HUES48 (cell line): ENCODE results near the gene PALM.
A peak's percentile ranks its signal among the peaks of the same experiment; 100 is the strongest.

Source experiments
- H3K27ac ChIP-seq: one replicate; pipeline ENCODE4 v1.7.0; 2013; ENCODE audit warnings: low read depth, low read length, inconsistent platforms
- H3K27me3 ChIP-seq: 2 replicates; pipeline ENCODE4 v1.6.1; 2013; ENCODE audit warnings: mild to moderate bottlenecking, low read length; ENCODE audit not compliant: control insufficient read depth, insufficient read depth
- H3K36me3 ChIP-seq: 2 replicates; pipeline ENCODE4 v1.6.1; 2013; ENCODE audit warnings: low read length; ENCODE audit not compliant: control insufficient read depth, insufficient read depth
- H3K4me1 ChIP-seq: 2 replicates; pipeline ENCODE4 v1.6.1; 2013; ENCODE audit warnings: mild to moderate bottlenecking, low read length; ENCODE audit not compliant: control insufficient read depth, insufficient read depth
- H3K4me3 ChIP-seq: 2 replicates; pipeline ENCODE4 v1.5.1; 2013; ENCODE audit warnings: mild to moderate bottlenecking, low read depth, low read length
- H3K9ac ChIP-seq: 2 replicates; pipeline ENCODE4 v1.6.1; 2013; ENCODE audit warnings: mild to moderate bottlenecking, low read depth, low read length, moderate library complexity
- H3K9me3 ChIP-seq: 2 replicates; pipeline ENCODE4 v1.6.1; 2013; ENCODE audit warnings: low read length; ENCODE audit not compliant: control insufficient read depth, insufficient read depth

PALM gene

DNA sequence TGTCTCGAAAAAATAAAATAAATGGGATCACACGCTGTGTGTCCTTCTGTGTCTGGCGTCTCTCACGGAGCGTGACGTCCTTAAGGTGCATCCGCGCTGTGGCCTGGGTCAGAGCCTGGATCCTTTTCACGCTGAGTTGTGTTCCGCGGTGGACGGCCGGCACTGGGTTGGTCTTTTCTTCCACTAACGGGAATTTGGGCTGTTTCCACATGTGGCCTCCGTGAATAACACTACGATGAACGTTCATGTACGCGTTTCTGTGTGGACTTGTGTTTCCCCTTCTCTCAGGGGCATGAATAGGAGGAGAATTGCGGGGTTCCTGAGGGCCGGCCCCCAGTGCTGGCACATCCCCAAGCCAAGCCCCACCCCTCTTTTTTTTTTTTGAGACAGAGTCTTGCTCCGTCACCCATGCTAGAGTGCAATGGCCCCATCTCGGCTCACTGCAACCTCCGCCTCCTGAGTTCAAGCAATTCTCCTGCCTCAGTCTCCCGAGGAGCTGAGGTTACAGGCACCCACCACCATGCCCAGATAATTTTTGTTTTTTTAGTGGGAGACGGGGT, 82.4 kb downstream of the PALM start:
- no peak overlapping the region for H3K9ac ChIP-seq
- H3K4me1 ChIP-seq = peaks cover 22% of the 10 kb centered on the region
- no peak overlapping the region for H3K27ac ChIP-seq
- H3K27me3 ChIP-seq = no peaks in the 10 kb centered on the region
- no peaks in the 10 kb centered on the region; the same call in 1 of the 2 replicates for H3K36me3 ChIP-seq
- H3K9me3 ChIP-seq = no peaks in the 10 kb centered on the region
- no peak overlapping the region for H3K4me3 ChIP-seq

DNA sequence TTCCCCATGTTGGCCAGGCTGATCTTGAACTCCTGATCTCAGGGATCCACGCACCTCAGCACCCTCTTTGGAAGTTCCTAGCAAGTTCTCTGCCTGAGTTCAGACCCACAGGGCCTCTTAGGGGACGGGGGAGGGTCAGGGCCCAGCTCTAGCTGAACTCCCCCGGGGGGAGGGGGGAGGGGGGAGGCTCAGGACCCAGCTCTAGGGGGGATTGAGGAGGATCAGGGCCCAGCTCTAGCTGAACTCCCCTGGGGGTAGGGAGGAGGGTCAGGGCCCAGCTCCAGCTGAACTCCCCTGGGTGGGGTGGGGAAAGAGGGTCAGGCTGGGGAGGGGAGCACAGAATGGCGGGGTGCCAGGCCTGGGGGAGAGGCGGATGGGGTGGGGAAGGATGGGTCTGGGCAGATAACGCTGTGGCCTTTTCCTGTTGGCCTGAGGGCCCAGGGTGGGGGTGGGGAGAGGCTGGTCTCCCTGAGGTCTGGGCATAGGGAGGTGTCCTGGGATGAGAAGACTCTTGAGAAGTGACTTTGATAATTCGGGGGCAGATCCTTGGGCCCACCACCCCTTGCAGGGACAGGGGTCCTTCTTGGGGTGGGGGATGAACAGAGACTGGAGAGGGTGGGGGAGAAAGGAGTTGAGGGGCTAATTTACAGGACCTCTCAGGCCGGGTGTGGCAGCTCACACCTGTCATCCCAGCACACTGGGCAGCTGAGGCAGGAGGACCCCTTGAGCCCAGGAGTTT, 83.0 kb downstream of the PALM start:
- Histone ChIP-seq H3K4me1 (peaks cover 22% of the 10 kb centered on the region), H3K36me3 (no peaks in the 10 kb centered on the region; the same call in 1 of the 2 replicates), H3K27me3 (no peaks in the 10 kb centered on the region), H3K9ac (no peak overlapping the region), H3K4me3 (no peak overlapping the region), H3K9me3 (no peaks in the 10 kb centered on the region), H3K27ac (no peak overlapping the region)

DNA sequence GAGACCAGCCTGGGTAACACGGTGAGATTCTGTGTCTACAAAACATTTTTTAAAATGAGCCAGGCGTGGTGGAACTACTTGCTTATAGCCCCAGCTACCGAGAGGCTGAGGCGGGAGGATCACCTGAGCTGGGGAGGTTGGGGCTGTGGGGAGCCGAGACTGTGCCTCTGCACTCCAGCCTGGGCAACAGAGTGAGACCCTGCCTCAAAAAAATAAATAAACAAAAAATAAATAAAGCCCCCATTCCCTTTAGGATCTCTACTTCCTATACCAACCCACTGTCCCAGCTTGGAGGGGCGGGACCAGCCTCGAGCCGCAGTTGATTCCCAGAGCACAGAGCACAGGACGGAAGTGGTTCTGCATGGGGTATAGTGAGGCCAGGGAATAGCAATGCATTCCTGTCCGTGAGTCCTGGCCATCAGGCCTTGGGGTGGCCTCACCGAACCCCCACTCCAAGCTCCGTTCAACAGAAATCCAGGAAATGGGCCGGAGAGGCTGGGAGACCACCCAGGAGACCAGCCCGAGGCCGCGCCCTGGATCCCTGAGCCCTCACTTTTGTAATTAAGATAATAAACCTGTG, 83.7 kb downstream of the PALM start:
- no peaks in the 10 kb centered on the region; the same call in 1 of the 2 replicates for H3K36me3 ChIP-seq
- no peaks in the 10 kb centered on the region for H3K9me3 ChIP-seq
- peaks cover 22% of the 10 kb centered on the region for H3K4me1 ChIP-seq
- H3K4me3 ChIP-seq = no peak overlapping the region
- H3K27ac ChIP-seq = no peak overlapping the region
- no peak overlapping the region for H3K9ac ChIP-seq
- H3K27me3 ChIP-seq = no peaks in the 10 kb centered on the region

DNA sequence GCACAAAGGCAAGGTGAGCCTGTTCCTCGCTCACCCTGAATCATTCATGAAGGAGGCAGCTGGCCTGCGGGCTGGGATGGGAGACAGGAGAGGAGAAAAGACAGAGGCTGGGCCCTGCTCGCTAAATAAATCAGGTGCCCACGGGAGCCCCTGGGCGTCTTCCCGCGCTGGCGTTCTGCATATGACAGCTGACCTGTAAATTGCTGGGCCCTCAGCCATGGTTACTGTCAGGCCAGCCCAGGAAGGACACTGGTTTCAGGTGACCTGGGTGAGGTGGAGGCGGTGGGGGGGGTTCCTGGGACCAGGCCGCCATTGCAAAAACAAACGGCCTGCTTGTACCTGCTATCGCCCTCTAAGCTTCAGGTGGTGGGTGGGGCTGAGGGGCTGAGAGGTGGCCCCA, 85.1 kb downstream of the PALM start:
- Histone ChIP-seq H3K9me3 (no peaks in the 10 kb centered on the region), H3K27me3 (no peaks in the 10 kb centered on the region), H3K27ac (no peak overlapping the region), H3K9ac (no peak overlapping the region), H3K4me3 (no peak overlapping the region), H3K36me3 (peaks cover 5% of the 10 kb centered on the region; the same call in 1 of the 2 replicates), H3K4me1 (peaks cover 18% of the 10 kb centered on the region)

DNA sequence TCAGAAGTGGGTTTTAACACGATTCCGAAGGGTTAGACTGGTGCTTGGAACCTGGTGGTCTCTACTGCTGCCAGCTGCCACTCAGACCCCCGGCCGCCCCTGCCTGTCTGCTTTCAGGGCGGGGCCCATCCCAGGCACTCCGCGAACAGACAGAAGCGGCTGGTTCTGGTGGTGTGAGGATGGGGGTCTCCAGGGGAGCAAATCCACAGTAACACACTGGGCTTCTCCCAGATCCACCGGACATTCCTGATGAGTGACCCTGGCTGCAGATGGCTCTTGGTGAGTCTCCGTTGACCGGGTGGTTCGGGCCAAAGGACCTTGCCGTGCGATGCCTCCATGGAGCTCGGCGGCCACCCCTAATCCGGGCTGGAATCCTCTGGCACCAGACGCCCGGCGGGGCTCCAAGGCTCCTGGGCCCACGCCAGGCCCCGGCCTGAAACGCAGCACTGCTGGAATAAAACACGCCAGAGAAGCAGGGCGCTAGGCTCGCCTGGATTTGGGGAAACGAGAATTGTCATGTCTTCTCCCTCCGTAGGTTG, 86.4 kb downstream of the PALM start:
- H3K36me3 ChIP-seq = peaks cover 16% of the 10 kb centered on the region
- no peaks in the 10 kb centered on the region for H3K9me3 ChIP-seq
- no peak overlapping the region for H3K9ac ChIP-seq
- no peak overlapping the region for H3K4me3 ChIP-seq
- no peaks in the 10 kb centered on the region for H3K27me3 ChIP-seq
- H3K4me1 ChIP-seq = peaks cover 16% of the 10 kb centered on the region
- no peak overlapping the region for H3K27ac ChIP-seq

DNA sequence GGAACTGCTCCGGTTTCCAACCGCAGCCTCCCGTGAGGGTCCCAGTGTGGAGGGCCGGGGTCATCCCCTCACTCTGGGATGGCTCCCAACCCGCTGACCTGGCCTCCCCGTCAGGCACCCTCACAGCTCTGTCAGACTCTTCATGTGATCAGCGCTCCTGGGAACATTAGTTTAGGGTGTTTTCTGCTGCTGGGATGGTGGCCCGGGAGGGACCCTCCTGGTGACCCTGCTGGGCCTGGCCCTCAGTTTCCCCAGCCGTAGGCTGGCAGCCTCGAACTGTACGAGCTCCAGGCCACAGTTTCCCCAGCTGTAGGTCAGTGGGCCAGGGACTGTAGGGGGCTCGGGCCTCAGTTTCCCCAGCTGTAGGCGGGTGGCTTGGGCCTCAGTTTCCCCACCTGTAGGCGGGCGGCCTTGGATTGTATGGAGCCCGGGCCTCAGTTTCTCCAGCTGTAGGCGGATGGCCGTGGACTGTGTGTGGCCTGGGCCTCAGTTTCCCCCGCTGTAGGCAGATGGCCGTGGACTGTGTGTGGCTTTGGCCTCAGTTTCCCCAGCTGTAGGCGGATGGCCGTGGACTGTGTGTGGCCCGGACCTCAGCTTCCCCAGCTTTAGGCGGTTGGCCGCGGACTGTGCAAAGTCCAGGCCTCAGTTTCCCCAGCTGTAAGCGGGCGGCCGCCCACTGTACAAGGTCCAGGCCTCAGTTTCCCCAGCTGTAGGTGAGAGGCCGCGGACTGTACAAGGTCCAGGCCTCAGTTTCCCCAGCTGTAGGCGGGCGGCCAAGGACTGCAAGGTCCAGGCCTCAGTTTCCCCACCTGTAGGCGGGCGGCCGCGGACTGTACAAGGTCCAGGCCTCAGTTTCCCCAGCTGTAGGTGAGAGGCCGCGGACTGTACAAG, 87.2 kb downstream of the PALM start:
- Histone ChIP-seq H3K4me1 (peaks cover 22% of the 10 kb centered on the region), H3K36me3 (peaks cover 24% of the 10 kb centered on the region), H3K9ac (no peak overlapping the region), H3K27me3 (no peaks in the 10 kb centered on the region), H3K9me3 (no peaks in the 10 kb centered on the region), H3K27ac (no peak overlapping the region), H3K4me3 (no peak overlapping the region; the same call in 1 of the 2 replicates)

DNA sequence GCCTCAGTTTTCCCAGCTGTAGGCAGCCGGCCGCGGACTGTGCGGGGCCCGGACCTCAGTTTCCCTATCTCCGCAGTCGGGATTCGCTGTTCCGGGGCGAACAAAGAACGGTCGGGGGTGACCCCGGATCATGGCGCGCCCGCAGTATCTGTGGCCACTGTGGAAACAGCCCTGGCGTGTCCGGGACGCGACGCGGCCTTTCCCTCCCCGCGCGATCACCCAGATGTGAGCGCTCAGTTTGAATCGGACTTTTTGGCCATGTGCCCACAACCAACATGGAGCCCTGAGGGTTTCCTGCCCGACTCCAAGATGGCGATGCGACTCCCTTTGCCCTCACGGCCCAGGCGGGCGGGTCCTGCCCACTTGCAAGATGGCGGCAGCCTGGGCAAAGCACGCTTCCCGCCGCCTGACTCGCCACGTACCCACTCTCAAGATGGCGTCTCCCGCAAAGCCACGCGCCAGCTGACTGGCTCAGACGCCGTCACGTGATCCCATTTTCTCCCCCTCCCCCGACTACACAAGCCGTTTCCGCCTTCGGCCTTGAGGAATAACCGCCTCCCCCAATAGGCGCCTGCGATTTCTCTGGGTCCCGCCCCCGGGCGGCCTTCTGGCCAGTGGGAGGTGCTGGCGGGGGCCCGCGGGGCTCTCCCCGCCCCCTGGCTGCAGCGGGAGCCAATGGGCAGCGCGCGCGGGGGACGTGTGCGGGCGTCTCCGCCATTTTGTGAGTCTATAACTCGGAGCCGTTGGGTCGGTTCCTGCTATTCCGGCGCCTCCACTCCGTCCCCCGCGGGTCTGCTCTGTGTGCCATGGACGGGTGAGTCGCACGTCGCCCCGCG, 88.2 kb downstream of the PALM start, which contains the start of gene PTBP1:
Gene PTBP1 (plus strand): TSS at position 761 of the 836 bp plus-strand sequence. CDS start 46 bp downstream, at position 807.
- Histone ChIP-seq H3K4me1 (peaks cover 25% of the 10 kb centered on the region), H3K27ac (peak within 1 kb of the TSS; percentile 99), H3K36me3 (peaks cover 33% of the 10 kb centered on the region), H3K9ac (peak within 1 kb of the TSS; percentile 94), H3K27me3 (no peaks in the 10 kb centered on the region), H3K9me3 (no peaks in the 10 kb centered on the region), H3K4me3 (peak within 1 kb of the TSS; percentile 98)
